Activated effector memory CD4-positive, alpha-beta T cell treated with anti-CD3 and anti-CD28 coated beads, Interleukin-2, amount 50 U/mL, for 16 hours (primary cell): ENCODE measurements around the gene TJP1.
"Not testable (repeated sequence)": the region's sequence is repeated elsewhere in the genome, so short reads cannot be mapped to it uniquely, and the experiment has no call there.

Experiments used
- DNase-seq: peaks from one replicate; pipeline ENCODE4 v3.0.0-alpha.2; 2020

Gene TJP1

DNA sequence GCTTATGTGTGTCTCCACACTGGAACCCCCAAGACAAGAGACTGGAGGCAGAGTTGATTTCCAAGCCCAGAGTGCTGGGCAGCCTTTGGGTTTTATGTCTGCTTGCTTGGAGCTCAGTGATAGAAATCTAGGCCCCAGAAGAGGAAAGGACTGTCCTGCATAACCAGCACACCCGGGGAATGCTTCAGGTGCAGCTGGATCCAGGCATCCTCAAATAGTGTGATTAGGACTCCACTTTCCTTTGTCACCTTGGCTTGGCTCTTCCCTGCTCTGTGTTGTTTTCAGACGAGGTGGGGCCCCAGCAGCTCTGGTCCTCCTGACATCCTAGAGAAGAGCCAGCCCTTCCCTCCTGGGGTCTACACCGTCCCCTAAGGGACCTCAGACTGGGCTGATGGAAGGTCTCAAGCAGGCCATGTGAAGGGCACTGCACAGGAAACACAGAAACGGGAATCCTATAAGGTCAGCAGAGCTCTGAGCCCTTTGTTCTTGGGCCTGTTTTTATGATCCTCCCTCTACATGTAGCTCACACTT, 143.7 kb downstream of the TJP1 start:
- DNase-seq: no peak

DNA sequence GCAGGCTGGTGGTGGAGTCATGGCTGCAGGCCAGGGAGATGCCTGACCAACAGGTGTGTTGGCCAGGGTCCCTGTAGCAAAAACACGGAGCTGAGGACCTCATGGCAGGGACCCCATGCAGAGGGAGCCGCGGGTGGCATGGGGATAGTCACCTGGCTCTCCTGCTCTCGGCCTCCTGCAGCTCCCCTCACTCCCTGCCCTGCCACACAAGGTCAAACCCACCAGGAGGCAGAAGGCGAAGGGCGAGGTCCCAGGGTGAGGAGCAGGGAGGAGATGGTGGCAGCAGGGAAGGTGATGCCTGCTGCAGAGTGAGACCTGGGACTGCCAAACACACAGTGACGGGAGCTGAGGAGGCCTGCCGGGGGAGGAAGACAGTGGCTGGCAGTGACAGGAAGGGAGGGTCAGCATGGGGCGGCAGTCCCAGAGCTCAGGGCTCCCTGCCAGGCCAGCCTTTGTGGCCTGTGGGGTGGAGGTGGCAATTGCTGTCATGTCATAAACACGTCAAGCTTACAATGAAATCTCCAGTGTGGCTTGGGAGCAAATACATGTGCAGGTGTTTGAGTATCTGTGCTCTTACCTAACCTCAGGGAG, 144.3 kb downstream of the TJP1 start:
- no peak for DNase-seq

DNA sequence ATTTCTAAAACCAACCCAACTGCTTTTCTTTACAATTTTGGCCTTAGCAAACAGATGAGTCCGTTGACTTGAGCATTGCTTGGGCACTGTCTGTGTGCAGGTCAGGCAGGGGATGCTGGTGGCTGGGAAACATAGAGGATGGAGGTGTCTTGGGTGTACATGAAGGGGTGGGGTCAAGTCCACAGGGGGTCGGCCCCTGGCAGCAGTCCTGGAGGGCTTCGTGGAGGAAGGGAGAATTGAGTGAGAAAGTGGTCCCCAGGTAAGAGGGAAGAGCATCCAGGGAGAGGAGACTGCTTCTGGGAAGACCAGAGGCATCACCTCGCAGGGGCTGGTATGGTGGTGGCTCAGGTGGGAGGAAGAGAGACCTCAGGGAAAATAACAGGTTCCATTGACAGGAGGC, 144.8 kb downstream of the TJP1 start:
- DNase-seq: no peak

DNA sequence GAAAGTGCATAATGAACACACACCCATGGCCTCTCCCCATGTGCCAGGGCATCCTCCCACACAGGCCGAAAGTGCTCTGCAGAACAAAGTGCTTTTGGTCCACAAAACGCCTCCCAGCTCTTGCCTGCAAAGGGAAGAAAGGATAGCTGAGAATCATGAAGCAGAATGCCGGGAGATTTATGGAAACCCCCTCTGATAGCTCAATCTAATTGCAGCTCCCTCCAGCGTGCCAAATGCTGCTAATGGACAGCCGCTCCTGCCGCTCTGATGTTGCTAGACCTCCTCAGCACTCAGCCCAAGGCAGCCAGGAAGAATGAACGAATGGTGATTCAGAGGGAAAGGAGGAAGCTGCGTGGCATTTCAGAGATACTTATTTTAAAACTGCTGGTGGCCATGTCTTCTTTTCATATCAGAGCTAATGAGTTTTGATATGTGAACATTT, 145.3 kb downstream of the TJP1 start:
- no peak for DNase-seq

DNA sequence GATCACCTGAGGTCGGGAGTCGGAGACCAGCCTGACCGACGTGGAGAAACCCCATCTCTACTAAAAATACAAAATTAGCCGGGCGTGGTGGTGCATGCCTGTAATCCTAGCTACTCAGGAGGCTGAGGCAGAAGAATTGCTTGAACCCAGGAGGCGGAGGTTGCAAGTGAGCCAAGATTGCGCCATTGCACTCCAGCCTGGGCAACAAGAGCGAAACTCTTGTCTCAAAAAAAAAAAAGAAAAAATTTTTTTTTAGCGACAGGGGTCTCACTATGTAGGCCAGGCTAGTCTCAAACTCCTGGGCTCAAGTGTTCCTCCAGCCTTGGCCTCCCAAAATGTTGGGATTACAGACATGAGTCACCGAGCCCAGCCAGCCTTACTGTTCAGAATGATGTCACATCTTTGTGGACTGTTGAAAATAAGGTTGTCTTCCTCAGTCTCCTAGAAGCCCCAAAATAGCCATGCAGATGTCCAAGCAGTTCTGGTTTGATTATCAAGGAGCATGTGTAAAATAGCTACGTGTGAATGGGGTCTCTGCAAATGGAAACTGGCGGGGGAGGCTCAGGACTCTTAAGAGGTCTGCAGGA, 145.8 kb downstream of the TJP1 start:
- not testable (repeated sequence) for DNase-seq

DNA sequence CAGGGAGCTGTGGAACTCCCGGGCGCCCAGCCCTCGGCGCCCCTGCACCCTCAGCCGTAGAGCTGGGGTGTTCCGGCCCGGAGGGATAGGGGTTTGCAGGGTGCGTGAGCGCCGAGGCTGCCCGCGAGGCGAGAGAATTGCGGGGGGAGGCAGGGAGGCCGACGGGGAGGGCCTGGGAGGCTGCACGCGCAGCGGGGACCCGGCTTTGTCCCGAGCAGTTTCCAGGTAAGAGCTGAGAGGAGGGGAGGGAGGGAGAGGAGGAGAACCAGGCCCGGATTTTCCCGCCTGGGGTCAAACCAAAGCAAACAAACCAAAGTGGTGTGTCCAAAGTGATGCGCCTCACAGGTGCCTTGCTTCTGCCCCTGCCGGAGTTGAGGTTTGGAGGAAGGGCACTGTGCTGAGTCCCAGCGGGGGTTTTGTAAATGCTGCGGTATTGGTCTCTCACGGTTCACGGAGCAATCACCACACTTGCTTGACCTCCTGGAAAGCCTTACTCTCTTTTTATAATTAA, 146.4 kb downstream of the TJP1 start:
- no peak for DNase-seq

DNA sequence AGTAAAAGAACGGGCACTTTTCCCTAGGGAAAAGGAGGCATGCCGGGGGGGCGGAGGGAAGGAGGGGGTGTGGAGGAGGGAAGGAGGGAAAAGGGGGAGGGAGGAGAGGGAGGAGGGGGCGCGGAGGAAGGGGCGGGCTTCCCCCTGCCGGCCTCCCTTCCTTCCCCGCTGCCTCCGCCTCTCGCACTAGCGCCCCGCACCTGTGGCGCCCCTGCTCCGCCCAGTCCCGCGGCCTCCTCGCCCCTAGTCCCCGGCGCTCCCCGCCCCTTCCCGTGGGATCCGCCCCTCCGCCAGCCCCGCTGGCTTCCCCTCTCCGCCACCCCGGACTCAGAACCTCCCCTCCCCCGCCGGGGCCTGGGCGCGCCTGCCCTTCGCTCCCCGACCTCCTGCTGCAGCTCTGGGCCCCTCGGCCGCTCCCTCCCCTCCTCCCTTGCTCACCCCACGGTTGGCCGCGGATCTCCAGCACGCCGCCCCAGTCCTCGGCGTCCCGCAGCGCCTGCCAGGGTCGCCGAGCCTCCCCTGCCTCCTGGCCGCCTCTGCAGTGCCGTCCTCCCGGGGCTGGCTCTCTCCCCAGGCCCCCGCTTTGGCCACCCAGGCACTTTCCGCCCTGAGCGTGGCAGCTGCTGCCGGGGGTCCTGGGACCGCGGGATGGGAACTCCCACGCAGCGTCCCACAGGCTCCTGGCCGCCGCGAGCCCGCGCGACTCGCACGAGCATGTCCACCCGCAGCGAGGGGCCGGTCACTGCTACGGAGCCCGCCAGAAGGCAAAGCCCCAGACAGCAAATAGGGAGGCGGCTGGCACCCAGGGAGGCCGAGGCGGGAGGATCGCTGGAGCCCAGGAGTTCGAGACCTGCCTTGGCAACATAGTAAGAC, 147.4 kb downstream of the TJP1 start:
- no peak for DNase-seq

DNA sequence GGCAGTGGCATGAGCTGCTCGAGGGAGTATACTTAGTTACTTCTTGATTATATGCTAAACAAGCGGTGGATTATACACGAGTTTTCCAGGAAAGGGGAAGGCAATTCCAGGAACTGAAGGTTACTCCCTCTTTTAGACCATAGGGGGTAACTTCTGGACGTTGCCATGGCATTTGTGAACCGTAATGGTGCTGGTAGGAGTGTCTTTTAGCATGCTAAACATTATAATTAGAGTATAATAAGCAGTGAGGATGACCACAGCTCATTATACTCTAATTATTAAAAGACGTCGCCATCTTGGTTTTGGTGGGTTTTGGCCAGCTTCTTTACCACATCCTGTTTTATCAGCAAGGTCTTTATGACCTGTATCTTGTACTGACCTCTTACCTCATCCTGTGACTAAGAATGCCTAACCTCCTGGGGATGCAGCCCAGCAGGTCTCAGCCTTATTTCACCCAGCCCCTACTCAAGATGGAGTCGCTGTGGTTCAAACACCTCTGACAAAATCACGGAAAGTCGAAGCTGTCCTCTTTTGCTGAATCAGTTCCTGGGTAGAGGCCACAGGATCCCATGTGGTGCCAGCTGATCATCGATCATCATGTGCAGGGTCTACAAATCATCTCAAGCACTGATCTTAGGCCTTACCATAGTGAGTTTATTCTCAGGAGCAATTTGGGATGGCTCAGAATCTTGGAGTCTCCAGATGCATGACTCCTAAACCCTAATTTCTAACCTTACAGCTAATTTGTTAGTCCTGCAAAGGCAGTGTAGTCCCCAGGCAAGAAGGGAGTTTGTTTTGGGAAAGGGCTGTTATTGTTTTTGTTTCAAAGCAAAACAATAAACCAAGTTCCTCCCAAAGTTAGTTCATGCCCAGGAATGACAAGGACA, 149.1 kb downstream of the TJP1 start:
- no peak for DNase-seq

DNA sequence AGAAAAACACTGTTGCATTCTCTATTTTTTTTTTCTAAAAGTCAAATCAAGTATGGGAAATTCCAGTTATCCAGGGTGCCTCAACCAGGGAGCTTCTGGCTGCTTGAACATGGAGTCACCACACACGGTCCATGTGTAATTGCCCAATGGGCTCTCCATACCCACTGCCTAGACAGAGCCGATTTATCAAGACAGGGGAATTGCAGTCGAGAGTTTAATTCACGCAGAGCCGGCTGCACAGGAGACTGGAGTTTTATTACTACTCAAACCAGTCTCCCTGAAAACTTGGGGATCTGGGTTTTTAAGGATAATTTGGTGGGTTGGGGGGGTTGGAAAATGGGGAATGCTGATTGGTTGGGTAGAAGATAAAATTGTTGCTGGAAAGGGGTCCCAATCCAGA, 149.8 kb downstream of the TJP1 start:
- no peak for DNase-seq

DNA sequence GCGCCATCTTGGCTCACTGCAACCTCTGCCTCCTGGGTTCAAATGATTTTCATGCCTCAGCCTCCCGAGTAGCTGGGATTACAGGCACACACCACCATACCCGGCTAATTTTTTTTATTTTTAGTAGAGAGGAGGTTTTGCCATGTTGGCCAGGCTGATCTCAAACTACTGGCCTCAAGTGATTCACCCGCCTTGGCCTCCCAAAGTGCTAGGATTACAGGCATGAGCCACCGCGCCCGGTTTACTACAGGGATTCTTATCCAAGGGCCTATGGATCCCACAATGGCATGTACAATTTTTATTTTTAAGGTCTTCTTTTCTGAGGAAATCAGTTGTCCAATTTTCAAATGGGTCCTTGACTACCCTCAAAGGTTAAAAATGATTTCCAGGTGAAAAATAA, 150.2 kb downstream of the TJP1 start:
- not testable (repeated sequence) for DNase-seq

DNA sequence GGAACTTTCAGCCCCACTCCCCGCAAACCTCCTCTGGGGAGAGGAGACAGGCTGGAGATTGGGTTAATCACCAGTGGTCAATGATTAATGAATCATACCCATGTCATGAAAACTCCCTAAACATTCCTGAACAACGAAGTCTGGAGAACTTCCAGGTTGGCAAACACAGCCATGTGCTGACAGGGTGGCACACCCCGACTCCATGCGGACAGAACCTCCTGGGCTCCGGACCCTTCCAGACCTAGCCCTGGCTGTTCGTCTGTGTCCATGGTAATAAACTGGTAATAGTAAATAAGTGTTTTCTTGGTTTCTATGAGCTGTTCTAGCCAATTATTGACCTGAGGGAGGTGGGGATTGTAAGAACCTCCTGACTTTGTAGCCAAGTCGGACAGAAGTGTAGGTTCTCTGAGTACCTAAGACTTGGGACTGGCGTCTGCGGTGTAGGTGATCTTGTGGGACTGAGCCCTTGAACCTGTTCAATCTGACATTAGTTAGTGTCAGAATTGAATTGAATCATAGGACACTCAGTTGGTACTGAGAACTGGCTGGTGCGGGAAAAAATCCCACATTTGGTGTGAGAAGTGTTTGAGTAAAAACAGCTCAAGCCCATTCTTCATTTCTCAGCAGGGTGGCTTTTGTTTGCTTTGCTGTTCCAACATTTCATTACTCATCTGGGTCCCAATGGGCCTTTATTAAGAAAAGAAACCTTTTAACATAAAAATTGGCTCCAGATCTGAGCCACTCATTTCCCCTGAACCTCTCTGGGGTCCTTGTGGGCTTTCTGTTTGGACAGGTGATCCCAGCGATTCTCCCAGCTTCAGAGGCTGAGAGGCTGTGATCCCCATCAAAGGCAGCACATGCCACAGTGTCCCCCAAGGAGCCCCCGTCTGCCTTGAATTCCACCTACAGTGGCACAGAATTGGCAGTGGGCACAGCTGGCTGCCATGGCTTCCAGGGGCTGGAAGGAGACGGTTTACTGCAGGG, 151.0 kb downstream of the TJP1 start:
- DNase-seq: no peak

DNA sequence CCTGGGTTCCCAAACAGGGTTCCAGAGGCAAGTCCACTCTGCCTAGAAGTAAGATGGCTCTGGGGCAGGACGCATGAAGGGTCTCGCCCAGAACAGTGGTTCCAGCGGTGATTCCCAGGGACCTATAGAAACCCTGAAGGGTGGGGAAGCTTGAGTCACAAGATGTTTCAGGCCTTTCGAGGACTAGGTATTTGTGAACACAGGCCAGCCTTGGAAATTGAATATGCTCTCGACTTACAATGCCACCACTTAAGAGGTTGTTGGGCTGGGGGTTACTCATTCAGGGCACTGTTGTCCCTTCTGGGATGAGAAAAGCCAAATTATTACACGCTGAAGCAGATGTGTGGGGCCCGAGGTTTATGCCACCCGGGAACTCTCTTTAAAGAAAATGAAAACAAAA, 152.0 kb downstream of the TJP1 start:
- no peak for DNase-seq

DNA sequence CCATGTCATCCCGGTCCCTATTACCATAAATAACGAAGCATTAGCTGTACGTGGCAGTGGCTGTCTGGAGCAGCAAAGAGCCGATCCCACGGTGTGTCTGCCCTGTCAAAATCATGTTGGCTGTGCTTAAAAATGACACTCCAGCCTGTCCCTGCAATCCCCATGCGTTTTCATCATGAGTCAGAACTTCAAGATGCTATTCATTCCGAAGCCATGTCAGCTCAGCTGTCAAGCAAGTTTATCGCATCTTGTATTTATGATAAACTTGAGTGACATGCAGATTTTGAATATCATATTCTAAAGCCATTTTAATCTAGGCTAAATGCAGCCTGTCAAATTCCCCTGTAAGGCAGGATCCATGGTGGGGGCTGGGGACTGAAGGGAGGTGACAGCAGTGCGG, 152.4 kb downstream of the TJP1 start:
- no peak for DNase-seq

DNA sequence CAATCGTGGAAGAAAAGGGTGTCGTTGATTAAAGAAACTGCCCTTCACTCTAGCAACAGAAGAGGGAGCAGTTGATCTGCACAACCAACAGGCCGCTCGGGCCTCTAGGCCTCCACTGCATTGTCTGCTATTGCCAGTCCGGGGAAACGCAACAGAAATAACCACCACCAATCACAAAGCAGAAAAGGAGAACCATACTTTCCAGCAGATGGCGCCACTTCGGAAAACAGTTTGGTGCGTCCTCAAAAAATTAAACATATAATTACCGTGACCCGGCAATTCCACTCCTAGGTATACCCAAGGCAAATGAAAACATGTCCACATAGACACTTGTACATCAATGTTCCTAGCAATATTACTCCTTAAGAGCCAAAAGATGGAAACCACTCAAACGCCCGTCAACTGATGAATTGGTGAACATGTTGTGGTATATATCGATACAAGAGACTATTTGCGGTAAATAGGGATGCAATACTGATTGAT, 154.1 kb downstream of the TJP1 start:
- DNase-seq: no peak

DNA sequence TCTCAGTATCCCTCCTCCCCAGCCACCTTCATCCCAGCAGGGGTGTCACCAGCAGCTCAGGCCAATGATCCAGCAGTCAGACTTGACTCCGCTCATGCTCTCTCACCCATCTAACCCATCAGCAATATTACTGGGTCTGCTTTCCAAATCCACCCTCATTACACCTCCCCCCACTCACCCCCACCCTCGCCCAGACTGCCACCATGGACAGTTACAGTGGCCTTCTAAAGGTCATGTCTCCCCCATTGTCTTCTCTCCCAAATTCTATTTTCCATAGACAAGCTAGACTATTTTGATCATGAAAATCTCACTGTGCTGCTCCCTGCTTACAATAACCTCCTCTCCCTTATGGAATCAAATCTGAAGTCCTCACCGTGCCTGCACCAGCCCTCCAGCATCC, 156.0 kb downstream of the TJP1 start:
- DNase-seq: no peak

DNA sequence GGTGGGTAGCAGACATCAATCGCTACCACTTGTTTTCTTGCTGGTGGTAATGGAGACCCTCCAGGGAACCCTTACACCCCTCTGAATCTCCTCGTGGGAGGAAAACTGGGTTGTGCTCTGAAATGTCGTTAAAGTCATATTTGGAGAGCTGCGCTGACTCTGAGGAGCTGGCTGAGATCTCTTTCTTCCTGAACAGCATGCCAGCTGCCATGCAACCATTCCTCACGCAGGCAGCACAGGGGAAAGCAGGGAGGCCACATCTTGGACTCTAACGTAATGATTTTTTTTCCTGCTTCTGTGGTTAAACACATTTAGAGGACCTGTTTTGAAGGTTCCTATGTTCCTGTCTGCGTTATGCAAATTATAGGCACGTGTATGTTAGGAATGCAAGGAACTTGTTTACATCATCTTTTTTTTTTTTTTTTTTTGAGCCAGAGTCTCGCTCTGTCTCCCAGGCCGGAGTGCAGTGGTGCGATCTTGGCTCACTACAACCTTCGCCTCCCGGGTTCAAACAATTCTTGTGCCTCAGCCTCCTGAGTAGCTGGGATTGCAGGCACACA, 156.7 kb downstream of the TJP1 start:
- no peak for DNase-seq

DNA sequence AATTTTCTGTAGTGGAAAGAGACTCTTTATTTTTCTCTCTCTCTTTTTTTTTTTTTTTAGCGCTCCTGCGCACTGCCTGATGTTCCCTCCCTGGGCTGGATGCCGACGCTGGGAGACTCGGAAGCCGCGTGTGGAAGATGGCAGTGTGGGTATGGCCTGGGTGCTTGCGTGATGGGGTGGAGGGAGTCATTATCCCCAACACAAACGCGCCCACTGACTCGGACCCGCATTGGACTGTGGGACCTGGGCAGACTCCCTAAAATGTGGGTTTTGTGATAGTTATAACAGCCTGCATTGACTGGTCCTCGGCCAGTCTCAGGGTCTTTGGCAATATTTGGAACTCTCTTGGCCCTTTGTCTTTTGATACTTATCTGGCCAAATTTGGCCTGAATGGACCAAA, 157.9 kb downstream of the TJP1 start:
- no peak for DNase-seq

DNA sequence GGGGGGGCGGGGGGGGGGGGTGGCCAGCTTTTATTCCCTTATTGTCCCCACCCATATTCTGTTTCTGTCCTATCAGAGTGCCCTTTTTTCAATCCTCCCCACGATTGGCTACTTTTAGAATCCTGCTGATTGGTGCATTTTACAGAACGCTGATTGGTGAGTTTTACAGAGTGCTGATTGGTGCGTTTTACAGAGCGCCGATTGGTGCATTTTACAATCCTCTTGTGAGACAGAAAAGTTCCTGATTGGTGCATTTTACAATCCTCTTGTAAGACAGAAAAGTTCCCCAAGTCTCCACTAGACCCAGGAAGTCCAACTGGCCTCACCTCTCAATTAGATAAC, 164.8 kb downstream of the TJP1 start:
- not testable (repeated sequence) for DNase-seq

DNA sequence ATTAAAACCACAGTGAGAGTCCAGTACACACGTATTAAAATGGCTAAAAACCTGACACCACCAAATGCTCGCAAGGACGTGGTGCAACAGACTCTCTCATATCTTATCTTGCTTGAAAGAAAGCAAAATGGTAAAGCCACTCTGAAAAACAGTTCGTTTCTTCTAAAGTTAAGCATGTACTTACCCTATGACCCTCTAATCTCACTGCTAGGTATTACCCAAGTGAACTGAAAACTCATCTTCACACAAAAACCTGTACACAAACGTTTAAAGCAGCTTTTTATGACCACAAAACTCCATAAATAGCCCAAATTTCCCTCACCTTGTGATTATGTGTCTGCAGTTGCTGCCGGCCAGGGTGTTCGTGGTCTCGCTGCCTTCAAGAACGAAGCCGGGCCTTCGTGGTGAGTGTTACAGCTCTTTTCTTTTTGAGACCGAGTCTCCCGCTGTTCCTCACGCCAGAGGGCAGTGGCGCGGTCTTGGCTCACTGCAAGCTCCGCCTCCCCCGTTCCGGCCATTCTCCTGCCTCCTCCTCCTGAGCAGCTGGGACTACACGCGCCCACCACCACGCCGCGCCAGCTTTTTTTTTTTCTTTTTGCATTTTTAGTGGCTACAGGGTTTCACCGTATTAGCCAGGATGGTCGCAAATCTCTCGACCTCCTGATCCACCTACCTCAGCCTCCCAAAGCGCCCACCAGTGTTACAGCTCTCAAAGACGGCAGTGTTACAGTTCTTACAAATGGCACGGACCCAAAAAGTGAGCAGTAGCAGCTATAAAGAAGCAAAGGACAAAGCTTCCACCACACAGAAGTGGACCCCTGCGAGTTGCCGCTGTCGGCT, 165.4 kb downstream of the TJP1 start:
- peak; percentile 33 for DNase-seq

DNA sequence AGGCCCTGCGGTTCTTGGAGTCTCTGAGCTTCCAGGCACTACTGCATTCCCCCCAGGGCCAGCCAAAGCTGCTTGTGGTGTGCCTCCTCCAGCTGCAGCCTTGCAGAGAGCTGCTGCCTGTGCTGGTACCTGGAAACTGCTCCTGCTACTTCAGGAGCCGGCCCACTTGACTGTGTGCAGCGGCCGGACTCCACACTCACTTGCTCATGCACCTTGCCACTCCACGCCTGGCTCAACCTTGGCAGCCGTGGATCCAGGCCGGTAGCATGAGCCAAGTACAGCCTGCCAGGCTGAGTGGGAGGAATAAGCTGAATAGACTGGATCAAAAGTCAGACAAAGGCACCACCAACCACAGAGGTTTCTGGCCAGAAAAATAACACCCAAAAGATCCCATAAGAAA, 169.7 kb downstream of the TJP1 start:
- no peak for DNase-seq
